H1 (cell line): ENCODE data around the gene ATP23.

Experiments used
- CTCF ChIP-seq, 3 experiments: IDR thresholded peaks; 1 replicate in 2 of 3; 2 replicates in 1 of 3; pipeline versions ENCODE4 v1.5.1 to v1.6.1; 2011; ENCODE audit warnings: low read length in 3 of 3, mild to moderate bottlenecking in 3 of 3, inconsistent platforms in 2 of 3, low read depth in 1 of 3, moderate library complexity in 1 of 3; ENCODE audit not compliant: insufficient read depth in 1 of 3; ENCODE audit errors: control extremely low read depth in 1 of 3
- HDAC2 ChIP-seq, 2 experiments: fragments of 300-600 bp in 1 of 2; sonication (generic) in 1 of 2; IDR thresholded peaks; 2 replicates each; pipeline ENCODE4 v1.6.1; 2011 to 2012; ENCODE audit warnings: low read depth in 2 of 2, low read length in 2 of 2, mild to moderate bottlenecking in 2 of 2, moderate library complexity in 2 of 2, borderline replicate concordance in 1 of 2, inconsistent platforms in 1 of 2

GRCh38 chr12:57940052-57940914 is 1.1 kb upstream of the ATP23 start:
- TF ChIP-seq HDAC2 (IDR thresholded peaks at IDR 0.05; ENCODE audit: borderline replicate concordance in 1 of 2, low read depth in 2 of 2, low read length in 2 of 2) (no peak), CTCF (IDR thresholded peaks at IDR 0.05; ENCODE audit: control extremely low read depth in 1 of 3, insufficient read depth in 1 of 3, low read depth in 1 of 3, low read length in 3 of 3) (no peak)
